GM19328 (cell line): ENCODE results near the gene PGLYRP3.
"Not testable (repeated sequence)": the region's sequence is repeated elsewhere in the genome, so short reads cannot be mapped to it uniquely, and the experiment has no call there.

Source experiments
- ATAC-seq: cut with Tn5 transposase; IDR thresholded peaks from one replicate; pipeline ENCODE4 v1.9.1; 2021; ENCODE audit warnings: mild to moderate bottlenecking, moderate library complexity; ENCODE audit not compliant: unreplicated experiment

The PGLYRP3 gene

GRCh38 chr1:153349363-153350320, 36.9 kb upstream of the PGLYRP3 start:
- no peak for ATAC-seq

- ATAC-seq, result no peak
These were observed 36.0 kb upstream of the PGLYRP3 start, which contains the start of gene PGLYRP4 for GRCh38 chr1:153348511-153349362. Gene PGLYRP4 (minus strand): TSS chr1:153348841. CDS start chr1:153347932, 909 bp downstream.

DNA sequence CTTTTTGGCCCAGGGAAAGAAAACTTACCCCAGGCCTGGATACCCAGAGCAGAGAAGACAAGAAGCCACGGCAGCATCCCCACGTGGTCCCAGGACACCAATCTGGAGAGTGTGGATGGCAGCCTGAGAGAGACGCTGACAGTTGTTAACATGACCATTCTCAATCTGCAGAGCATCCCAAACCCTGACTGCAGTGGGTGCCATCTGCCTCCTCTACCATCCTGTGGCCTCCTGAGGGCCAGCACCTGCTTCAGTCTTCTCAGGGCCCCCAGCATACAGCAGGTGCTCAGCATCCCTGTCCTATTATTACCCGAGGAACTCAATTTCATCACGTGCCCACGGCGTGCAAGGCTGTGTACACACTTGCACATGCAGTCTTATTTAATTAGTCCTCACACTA, 35.1 kb upstream of the PGLYRP3 start:
- ATAC-seq, result no peak

GRCh38 chr1:153347049-153347448, 34.3 kb upstream of the PGLYRP3 start:
- not testable (repeated sequence) for ATAC-seq

- ATAC-seq, result no peak
These were observed 33.4 kb upstream of the PGLYRP3 start for GRCh38 chr1:153346077-153346723.

GRCh38 chr1:153345187-153346076, 32.7 kb upstream of the PGLYRP3 start:
- ATAC-seq, result no peak

GRCh38 chr1:153344718-153345025, 31.9 kb upstream of the PGLYRP3 start:
- ATAC-seq, result no peak

GRCh38 chr1:153343811-153344717, 31.3 kb upstream of the PGLYRP3 start:
- ATAC-seq, result no peak

DNA sequence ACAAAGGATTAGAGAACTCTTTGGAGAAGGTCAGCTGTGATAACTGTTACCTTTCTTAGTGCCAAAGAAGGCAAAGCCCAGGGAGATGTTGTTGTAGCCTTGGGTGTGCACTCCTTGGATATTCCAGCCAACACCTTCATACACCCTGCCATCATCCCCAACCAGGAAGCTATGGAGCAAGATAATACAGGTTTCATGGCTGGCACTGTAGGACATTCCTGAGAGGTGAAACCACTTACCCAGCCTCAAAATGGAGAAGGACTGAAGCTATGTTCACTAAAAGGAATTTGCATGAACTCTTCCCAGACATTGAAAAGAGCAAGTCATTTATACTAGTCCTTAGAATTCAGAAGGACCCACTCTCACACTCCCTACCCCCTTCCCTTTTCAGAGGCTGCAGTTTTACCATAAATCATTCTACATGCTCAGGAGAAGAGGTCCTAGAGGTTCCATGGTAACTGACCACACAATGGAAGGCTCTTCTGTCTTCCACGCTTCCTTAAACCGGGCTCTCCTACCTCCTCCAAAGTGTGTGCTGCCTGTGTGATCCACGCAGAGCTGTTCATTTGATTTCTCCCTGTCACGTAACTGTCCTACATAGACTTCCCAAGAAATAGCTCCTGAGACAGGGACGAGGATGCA, 30.4 kb upstream of the PGLYRP3 start:
- ATAC-seq, result no peak

DNA sequence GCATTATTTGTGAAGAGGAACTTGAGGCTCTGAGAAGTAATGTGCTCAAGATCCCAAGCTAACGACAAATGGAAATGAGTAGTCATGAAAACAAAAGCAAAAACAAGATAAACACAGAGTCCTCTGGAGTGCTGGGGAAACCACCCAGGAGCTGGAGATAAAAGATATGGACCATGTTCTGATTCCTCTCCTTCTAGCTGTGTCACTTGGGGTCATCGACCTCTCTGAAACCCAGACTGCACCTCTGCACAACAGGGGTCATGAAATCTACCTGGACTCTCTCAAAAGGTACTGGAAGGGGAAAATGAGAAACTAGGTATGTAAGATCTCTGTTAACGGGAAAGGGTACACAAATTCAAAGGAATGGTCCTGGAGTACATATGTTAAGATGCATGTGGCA, 29.4 kb upstream of the PGLYRP3 start:
- ATAC-seq, result no peak

DNA sequence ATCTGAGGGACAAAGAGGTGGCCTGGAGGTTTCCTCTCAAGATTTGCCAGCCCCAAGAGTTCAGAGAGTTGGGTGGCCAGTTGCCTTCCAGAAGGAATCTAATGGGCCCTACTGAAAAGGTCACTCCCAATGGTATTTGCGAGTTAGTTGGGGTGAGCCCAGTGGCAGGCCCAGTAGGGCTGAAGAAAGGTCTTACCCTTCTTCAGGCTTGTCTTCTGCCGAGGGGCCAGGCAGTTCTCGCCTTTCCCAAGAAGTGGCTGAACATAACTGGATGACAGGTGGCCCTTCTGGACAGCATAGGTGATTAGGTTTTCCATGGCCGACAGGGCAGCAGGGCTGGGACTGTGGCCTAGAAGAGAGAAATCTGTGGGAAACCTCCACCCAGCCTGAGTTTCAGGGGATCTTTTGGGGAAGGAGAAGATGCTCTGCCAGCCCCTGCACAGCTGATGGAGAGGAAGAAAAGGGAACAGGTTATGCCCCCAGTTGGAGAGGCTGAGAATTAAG, 28.7 kb upstream of the PGLYRP3 start:
- no peak for ATAC-seq

DNA sequence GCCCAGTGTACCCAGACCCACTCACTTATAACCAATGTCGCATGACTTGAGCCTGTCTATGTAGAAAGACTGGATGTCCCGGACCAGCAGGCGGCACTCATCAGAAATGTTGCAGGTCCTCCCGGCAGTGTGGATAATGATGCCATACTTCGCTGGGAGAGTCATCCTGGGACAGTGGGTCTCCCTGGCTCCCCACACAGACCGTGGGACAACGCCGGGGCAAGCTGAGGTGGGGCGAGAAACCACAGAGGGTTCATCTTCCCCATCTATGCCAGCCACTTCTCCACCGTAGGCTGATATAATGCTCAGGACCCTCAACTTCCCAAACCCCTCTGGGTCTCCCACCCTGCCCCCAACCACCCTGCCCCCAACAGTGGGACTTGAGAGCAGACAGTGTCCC, 27.6 kb upstream of the PGLYRP3 start:
- no peak for ATAC-seq

- no peak for ATAC-seq
These were observed 27.1 kb upstream of the PGLYRP3 start for GRCh38 chr1:153339802-153340201.

DNA sequence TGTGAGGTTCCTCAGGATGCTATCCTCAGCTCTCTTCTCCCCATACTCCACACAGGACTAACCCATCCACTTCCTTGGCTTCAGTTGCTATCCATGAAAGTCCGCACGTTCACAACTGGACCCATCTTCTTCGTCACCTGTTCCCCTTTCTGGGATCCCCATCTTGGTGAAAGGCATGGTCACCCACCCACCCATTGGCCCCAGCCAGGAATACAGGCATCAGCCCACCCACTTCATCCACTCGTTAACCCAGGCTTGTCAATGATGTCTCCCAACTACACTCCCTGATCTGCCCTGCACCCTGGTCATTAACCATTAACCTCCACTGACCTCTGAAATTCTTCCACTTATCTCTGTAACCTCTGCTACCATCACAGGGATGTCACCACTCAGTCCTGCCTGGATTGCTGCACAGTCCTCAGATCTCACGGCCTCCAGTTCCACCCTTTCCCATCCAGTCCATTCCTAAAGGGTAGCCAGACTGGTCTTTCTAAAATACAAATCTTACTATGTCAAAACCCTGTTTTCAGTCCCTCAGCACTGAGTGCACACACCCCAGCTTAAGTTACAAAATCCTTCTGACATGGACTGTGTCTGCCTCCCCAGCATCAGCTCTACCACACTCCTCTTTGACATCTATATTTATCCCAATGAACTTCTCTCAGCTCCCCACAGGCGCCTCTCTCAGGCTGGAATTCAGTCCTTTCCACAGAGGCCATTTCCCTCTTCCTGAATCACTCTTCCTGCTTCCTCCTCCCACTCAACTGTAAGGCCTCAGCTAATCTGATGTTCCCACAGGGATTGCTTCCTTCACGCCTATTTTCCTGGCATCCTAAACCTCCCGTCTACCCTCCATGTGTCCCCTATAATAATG, 25.5 kb upstream of the PGLYRP3 start:
- ATAC-seq, result no peak

- no peak for ATAC-seq
These were observed 23.9 kb upstream of the PGLYRP3 start for GRCh38 chr1:153336650-153337049.

GRCh38 chr1:153333902-153334301, 21.1 kb upstream of the PGLYRP3 start:
- ATAC-seq, result no peak

DNA sequence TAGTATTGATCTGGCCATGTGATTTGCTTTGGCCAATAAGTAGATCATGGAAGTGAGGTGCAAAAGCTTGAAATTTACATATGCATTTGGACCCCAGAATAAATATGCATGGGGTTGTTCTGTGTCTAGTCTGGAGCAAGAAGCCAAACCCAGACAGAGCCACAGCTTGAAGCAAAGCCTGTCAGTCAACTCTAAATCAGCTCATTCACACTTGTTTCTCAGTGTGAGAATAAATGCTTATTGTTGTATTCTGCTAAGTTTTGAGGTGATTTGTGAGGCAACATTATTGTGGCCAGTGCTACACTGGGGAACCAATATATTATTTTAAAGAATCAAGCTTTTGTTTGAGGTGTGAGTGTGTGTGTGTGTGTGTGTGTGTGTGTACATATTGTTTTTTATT, 12.2 kb upstream of the PGLYRP3 start:
- no peak for ATAC-seq

- no peak for ATAC-seq
These were observed 9.8 kb upstream of the PGLYRP3 start for GRCh38 chr1:153322568-153322967.
